ENCODE data around the gene UCHL5. TPM values are rescaled to one million over a fixed set of nuclear protein-coding genes. Genes with fewer than 3 reads are reported as not detected.

Gene UCHL5
- polyA plus RNA-seq, 1 donor from 2014 or later = 35.6 TPM

GRCh38 chr1:192974701-192975100 lies 84.5 kb downstream of the UCHL5 start:
- no peaks in the 10 kb centered on the region for H3K4me1 Mint-ChIP-seq
- no peaks in the 10 kb centered on the region for H3K27me3 Mint-ChIP-seq
- H3K27ac Mint-ChIP-seq = no peak overlapping the region
- H3K9me3 Mint-ChIP-seq = no peaks in the 10 kb centered on the region
- H3K36me3 Mint-ChIP-seq = peaks cover 1% of the 10 kb centered on the region
- no peak overlapping the region for H3K4me3 Mint-ChIP-seq

GRCh38 chr1:192973988-192974387 lies 85.2 kb downstream of the UCHL5 start:
- Mint-ChIP-seq H3K27me3 (no peaks in the 10 kb centered on the region), H3K27ac (no peak overlapping the region), H3K4me1 (no peaks in the 10 kb centered on the region), H3K36me3 (peaks cover 1% of the 10 kb centered on the region), H3K9me3 (no peaks in the 10 kb centered on the region), H3K4me3 (no peak overlapping the region)

- Mint-ChIP-seq H3K36me3 (no peaks in the 10 kb centered on the region), H3K27me3 (no peaks in the 10 kb centered on the region), H3K4me1 (no peaks in the 10 kb centered on the region), H3K4me3 (no peak overlapping the region), H3K27ac (no peak overlapping the region), H3K9me3 (no peaks in the 10 kb centered on the region)
Measured at GRCh38 chr1:192973202-192973601, 86.0 kb downstream of the UCHL5 start.

GRCh38 chr1:192969091-192969490 lies 90.1 kb downstream of the UCHL5 start:
- no peaks in the 10 kb centered on the region for H3K27me3 Mint-ChIP-seq
- no peak overlapping the region for H3K4me3 Mint-ChIP-seq
- H3K27ac Mint-ChIP-seq = no peak overlapping the region
- no peaks in the 10 kb centered on the region for H3K36me3 Mint-ChIP-seq
- peaks cover 0 to 2% (median 0%) of the 10 kb centered on the region in 3 donors for H3K4me1 Mint-ChIP-seq
- H3K9me3 Mint-ChIP-seq = peaks cover 0 to 4% (median 0%) of the 10 kb centered on the region in 3 donors

GRCh38 chr1:192968323-192968722 lies 90.8 kb downstream of the UCHL5 start:
- Mint-ChIP-seq H3K27ac (no peak overlapping the region), H3K4me3 (no peak overlapping the region), H3K9me3 (peaks cover 0 to 4% (median 0%) of the 10 kb centered on the region in 3 donors), H3K27me3 (no peaks in the 10 kb centered on the region), H3K36me3 (no peaks in the 10 kb centered on the region), H3K4me1 (peaks cover 0 to 2% (median 0%) of the 10 kb centered on the region in 3 donors)

GRCh38 chr1:192967901-192968300 lies 91.3 kb downstream of the UCHL5 start:
- no peaks in the 10 kb centered on the region for H3K36me3 Mint-ChIP-seq
- H3K27me3 Mint-ChIP-seq = no peaks in the 10 kb centered on the region
- no peak overlapping the region for H3K27ac Mint-ChIP-seq
- peaks cover 0 to 2% (median 0%) of the 10 kb centered on the region in 3 donors for H3K4me1 Mint-ChIP-seq
- H3K9me3 Mint-ChIP-seq = peaks cover 0 to 4% (median 0%) of the 10 kb centered on the region in 3 donors
- no peak overlapping the region for H3K4me3 Mint-ChIP-seq

GRCh38 chr1:192967211-192967877 lies 91.8 kb downstream of the UCHL5 start:
- Mint-ChIP-seq H3K36me3 (no peaks in the 10 kb centered on the region), H3K4me1 (peaks cover 0 to 2% (median 0%) of the 10 kb centered on the region in 3 donors), H3K9me3 (peaks cover 0 to 4% (median 0%) of the 10 kb centered on the region in 3 donors), H3K27ac (no peak overlapping the region), H3K27me3 (no peaks in the 10 kb centered on the region), H3K4me3 (peak overlapping the region in 1 of 4 donors; percentile 45)

GRCh38 chr1:192966073-192966472 lies 93.1 kb downstream of the UCHL5 start:
- H3K36me3 Mint-ChIP-seq = no peaks in the 10 kb centered on the region
- peaks cover 0 to 4% (median 0%) of the 10 kb centered on the region in 3 donors for H3K9me3 Mint-ChIP-seq
- H3K27ac Mint-ChIP-seq = no peak overlapping the region
- peaks cover 0 to 2% (median 0%) of the 10 kb centered on the region in 3 donors for H3K4me1 Mint-ChIP-seq
- no peak overlapping the region for H3K4me3 Mint-ChIP-seq
- no peaks in the 10 kb centered on the region for H3K27me3 Mint-ChIP-seq

- peaks cover 0 to 2% (median 0%) of the 10 kb centered on the region in 3 donors for H3K4me1 Mint-ChIP-seq
- H3K36me3 Mint-ChIP-seq = no peaks in the 10 kb centered on the region
- H3K9me3 Mint-ChIP-seq = peaks cover 0 to 4% (median 0%) of the 10 kb centered on the region in 3 donors
- no peaks in the 10 kb centered on the region for H3K27me3 Mint-ChIP-seq
- no peak overlapping the region for H3K4me3 Mint-ChIP-seq
- no peak overlapping the region for H3K27ac Mint-ChIP-seq
Measured at GRCh38 chr1:192962901-192963300, 96.3 kb downstream of the UCHL5 start.

Other genes with a start within 250 kb of the UCHL5 start
- gene RO60, start 252 bp upstream of the UCHL5 start, polyA plus RNA-seq = 76.0 TPM
- gene GLRX2, start 46.1 kb upstream of the UCHL5 start, polyA plus RNA-seq = 17.2 TPM
- gene CDC73, start 62.7 kb upstream of the UCHL5 start, polyA plus RNA-seq = 37.7 TPM
- 0.14 TPM for gene B3GALT2, start 127.3 kb upstream of the UCHL5 start, polyA plus RNA-seq

All from IgD-negative memory B cell (primary cell).